ENCODE results near the gene LPXN.
"Not testable (repeated sequence)": the region's sequence is repeated elsewhere in the genome, so short reads cannot be mapped to it uniquely, and the experiment has no call there.

Gene LPXN

DNA sequence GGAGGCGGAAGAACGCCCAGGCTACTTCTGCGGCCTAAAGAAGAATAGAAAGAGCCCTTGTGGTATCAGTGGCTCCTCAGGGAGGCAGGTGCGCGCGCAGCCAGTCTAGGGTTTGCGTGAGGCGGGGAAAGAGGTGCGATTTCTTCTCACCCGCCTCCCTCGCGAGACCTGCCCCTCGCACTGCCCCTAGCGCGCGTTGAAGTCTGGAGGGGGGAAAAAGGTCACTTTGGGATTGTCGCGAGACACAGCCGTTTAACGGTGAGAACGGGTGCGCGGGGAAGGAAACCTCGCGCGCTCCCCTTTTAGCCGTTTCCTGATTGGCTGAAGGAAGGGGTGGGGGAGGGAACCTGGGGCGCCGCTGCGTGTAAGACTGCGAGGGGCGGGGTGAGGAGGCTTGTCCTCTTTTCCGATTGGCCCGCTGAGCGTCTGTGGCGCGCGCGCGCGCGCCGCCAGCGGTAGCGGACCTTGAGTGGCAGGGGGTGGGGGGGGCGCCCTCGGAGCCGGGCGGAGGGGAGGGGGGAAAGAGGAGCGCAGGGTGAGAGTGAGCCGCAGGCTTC, 3.1 kb upstream of the LPXN start, which contains the start of gene ZFP91:
TSS of gene ZFP91 (plus strand) at position 429 of the 557 bp plus-strand sequence. CDS start 219 bp downstream, outside the sequence.
- DNase-seq = peak; percentile 96 to 99 (median 97)

DNA sequence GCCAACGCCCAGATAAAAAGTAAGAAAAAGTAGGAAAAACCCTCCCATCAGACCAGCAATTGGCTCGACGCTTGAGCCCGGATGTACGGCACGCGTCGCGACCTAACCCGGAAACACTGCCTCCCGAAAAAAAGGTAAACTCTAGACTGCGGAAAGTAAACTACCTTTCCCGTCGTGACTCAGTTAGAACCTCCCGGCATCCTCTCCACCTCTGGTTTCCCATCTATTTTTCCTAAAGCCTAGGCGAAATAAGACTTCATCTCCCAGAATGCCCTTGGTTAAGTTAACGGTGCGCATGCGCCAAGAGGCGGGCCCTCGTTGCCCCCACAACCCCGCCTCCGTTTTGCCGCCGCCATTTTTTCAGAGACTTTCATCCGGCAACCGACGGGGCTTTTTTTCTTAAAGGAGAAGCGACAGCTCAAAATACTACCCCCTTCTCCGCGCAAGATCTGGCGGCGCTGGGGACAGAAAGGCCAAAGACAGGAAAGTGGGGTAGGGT, 2.5 kb upstream of the LPXN start:
- peak; percentile 86 to 97 (median 89) for DNase-seq

DNA sequence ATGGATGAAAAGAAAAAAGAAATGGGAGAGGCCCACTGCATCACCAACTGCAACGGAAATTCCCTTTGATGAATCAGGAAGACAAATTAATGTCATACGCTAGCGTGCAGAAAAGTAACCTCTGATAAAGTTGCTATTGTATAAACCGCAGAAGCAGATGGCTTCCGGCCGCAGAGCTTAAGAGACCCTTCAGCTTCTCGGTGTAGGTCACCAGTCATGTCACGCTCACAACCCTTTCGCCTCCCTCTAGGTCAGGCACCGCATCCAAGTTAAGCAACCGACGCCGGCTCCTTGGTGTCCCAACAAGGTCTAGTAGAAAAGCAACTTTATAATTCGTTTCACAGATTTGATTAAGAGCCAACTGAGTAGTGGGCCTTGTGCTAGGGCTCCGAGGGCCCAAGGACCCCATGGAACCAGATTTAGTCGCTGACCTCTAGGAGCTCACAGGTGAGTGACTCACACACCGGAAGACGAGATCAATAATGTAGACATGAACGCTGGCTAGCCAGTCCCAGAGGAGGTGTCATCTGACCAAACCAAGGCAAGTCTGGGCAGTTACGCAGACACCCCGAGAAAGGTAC, 2.0 kb upstream of the LPXN start:
- DNase-seq = peak; percentile 55 to 84 (median 73)

DNA sequence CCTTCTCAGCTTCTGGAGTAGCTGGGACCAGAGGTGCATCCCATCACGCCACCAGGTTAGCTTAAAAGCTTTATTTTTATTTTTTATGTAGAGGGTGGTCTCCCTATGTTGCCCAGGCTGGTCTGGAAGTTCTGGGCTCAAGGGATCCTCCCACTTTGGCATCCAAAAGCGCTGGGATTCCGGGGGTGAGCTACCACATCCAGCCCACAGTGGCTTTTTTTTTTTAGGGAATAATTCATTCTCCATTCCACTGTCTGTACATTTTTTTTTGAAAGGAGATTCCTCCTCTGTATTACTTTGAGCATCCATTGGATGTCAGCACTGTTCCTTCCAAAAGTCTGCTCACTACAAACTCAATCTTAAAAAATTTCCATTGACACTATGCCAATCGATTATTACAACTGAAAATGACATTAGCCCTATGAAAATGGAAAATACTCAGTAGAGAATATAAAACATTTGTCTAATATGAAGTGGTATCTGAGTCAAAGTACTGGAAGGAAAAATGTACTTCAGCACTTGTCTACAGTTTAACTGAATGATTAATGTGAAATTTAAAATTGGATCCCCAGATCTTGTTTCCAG, 1.3 kb upstream of the LPXN start:
- peak in 1 of 5 donors; percentile 31 for DNase-seq

DNA sequence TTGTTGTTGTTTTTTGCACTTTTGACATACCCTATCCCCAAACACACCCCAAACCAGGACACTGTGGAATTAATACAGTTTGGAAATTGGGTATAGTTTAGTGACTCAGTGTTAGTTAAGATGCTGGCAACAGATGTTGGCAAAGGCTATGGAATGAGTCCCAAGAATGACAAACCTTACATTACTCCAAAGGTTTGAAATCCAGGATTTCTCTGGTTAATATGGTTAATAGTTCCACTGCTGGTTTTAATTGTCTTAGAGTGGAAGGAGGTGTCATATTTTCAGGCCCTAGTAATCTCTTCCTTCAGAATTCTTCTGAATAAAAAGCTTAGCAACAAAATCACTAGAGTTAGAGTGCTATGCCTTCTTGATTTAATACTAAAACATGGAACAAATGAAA, 775 bp downstream of the LPXN start:
- DNase-seq = no peak

DNA sequence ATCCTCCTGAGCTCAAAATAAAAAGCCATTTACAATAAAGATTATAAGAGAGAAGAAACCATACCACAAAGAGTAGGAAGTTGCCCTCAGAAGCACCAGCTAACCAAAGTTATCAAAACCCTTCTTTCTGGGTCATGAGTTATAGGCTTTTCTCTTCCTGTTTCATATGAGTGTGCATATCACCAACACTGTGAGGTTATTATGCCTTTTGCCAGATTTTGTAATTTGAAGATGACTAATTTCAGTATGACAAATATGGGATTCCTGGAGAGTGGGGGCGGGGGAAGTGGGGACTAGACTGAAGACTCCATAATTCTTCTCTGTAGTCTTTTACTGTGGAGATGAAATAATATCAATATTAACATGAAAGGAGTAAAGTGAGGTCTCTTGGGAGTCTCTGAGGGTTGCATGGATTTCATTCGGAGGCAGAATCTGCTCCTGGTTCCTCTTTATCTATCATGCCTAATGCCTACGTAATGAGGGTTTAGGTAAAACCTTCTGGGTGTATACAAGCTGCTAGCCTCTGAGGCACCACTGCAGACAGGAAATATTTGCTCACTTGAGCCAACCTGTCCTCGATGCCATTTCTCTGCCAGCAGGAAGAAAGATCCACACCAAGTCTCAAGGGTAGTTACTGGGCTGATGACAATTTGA, 2.1 kb downstream of the LPXN start:
- DNase-seq = peak in 3 of 5 donors; percentile 23 to 74 (median 32)

DNA sequence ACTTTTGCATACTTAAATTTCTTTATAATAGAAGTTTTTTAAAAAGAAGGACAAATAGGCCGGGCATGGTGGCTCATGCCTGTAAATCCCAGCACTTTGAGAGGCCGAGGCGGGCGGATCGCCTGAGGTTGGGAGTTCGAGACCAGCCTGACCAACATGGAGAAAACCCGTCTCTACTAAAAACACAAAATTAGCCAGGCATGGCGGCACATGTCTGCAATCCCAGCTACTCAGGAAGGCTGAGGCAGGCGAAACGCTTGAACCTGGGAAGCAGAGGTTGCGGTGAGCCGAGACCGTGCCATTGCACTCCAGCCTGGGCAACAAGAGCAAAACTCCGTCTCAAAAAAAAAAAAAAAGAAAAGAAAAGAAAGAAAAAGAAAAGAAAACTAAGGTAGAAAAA, 2.8 kb downstream of the LPXN start:
- DNase-seq = not testable (repeated sequence)

DNA sequence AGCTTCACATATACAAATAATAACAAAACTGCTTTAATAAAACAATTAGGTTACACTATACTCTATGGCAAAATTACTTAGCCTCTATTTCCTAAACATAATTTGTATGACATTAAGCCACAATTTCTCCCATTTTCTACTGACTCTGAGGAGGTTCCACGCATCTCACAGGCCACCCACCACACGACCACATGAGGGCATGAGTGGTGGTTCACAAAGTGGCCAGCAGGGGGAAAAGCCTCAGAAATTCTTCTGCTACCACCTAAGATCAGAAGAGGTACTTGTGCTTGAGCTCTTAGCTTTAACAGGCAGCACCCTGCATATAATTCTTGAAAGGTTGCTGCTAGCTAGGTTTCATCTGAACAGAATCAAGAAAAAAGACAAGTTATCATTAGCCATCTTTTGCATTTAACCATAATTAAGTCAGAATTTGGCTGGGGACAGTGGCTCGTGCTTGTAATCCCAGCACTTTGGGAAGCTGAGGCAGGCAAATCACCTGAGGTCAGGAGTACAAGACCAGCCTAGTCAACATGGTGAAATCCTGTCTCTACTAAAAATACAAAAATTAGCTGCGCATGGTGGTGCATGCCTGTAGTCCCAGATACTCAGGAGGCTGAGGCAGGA, 7.7 kb downstream of the LPXN start:
- peak; percentile 35 to 75 (median 60) for DNase-seq

DNA sequence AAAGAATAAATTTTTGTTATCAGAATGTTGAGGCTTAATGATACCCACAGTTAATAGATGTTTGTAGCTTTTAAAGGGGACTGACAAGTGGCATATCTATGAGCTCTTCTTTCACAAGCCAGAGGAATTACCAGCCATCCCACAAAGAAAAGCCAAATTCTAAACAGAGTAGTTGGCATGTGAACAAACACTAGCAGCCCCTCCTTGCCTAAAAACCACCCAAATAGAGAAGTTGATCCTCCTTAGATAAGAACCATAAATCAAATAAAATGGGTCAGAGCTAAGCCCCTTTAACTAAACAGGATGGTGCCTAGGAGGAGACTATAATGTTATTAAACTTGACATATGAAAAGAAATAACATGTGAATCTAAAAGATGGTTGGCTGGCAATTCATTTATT, 11.4 kb downstream of the LPXN start:
- DNase-seq = no peak

DNA sequence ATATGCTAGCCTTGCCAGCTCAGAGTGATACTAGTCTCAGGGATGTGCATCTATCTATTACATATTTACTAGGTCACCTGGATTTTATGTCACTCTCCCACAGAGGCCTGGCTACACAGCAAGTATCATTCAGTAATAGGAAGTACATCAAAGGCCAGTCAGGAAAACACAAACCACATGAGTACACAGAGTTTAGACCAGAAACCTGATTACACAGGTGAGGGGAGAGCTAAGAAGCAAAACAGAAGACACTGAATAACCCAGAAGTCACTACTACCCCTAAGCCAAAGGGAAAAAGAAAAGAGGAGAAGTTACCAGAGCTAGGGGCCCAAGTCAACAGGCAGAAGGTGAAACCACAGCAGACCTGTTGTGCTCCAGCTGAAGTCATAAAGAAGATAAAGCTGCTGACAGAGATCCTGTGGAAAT, 13.3 kb downstream of the LPXN start:
- DNase-seq = no peak

DNA sequence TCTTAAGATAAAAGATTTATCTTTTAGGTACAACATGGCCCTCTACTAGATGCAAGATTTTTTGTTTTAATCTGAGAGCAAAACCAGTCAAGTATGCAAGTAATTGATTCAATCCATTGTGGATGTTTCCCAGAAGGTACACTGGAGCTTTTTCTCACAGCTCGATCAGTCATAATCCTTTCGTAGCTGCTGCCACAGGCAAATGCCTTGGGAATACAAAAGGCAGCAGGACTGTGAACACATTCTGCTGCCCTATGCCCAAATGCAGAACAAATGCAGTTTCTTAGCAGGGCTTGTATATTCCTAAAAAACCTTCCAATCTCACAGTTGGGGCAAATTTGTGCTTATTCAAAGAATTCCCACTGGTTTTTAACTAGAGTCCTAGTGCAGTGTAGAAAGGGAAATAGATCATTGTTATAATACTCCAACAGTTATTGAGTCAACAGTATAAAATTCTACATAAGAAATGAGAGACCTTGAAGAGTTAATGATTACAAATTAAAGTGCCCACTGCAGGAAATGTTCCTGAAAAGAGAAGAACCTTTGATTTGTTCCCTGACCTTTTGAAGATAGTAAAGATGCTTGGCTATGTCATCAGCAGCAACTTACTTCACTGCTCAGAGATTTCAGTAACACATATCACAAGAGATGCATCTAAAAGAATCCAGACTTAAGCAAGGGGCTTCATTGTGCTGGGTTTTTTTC, 14.1 kb downstream of the LPXN start:
- DNase-seq = no peak

DNA sequence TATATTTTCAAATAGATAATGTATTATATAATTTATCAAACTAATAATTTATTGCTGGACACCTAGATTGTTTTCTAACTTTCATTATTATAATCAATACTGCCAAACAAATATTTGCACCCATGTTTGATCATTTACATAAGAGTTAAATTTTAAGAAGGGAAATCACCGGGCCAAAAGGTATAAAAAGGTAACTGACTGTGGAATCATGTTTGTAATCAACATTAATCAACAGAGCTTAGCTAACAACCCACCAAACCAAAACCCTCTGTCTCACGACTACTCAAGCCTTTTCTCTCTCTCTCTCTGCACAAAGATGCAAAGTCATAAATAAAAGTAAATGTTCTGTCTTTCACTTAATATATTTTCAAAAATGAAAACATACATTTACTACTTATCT, 14.8 kb downstream of the LPXN start:
- no peak for DNase-seq

DNA sequence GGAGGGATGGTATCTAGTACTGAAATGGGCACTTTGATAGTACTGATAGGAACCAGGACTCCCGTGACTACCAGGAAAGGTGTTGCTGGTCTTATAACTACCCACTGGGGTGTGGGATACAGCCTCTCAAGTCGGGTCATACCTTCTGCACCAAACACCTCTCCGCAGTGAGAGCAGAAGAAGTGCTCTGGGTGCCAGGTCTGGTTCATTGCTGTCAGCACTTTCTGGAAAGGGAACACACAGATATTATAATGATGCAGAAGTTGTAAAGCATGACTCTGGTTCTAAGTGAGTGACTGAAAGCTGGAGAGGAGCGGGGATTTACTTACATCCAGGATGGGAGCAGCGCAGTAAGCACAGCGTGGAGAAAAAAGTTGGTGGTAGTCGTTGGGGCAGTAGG, 26.0 kb downstream of the LPXN start:
- no peak for DNase-seq

DNA sequence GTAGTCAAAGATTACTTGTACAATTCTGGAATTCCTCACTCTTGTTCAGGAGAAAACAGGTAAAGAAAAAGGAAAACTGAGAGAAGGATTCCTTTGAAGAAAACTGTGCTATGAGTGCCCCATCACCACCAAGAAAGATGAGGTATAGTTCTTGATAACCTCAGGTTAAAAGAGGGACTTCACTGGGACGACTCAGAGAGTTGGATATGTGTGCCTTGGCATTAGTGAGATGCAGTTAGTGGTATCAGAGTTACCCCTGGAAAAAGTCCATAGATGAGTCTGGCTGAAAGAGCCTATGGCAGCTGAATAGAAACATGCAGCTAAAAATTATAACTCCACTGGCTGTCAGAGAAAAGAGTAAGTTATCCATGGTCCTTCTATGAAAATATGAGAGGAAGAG, 28.8 kb downstream of the LPXN start:
- no peak for DNase-seq

DNA sequence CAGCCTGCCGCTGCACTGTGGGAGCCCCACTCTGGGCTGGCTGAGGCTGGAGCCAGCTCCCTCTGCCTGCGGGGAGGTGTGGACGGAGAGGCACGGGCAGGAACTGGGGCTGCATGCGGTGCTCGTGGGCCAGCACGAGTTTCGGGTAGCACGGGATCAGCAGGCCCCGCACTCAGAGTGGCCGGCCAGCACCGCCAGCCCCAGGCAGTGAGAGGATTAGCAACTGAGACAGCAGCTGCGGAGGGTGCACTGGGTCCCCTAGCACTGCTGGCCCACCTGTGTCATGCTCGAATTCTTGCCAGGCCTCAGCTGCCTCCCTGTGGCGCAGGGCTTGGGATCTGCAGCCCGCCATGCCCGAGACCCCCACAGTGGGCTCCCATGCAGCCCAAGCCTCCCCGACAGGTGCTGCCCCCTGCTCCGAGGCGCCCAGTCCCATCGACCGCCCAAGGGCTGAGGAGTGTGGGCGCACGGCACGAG, 43.8 kb downstream of the LPXN start:
- no peak for DNase-seq

DNA sequence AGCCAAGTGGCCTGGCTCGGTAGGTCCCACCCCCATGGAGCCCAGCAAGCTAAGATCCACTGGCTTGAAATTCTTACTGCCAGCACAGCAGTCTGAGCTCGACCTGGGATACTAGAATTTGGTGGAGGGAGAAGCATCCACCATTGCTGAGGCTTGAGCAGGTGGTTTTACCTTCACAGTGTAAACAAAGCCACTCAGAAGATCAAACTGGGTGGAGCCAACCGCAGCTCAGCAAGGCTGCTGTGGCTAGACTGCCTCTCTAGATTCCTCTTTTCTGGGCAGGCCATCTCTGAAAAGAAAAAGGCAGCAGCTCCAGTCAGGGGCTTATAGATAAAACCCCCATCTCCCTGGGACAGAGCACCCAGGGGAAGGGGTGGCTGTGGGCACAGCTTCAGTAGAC, 45.4 kb downstream of the LPXN start:
- peak in 2 of 5 donors; percentile 11 to 15 for DNase-seq

DNA sequence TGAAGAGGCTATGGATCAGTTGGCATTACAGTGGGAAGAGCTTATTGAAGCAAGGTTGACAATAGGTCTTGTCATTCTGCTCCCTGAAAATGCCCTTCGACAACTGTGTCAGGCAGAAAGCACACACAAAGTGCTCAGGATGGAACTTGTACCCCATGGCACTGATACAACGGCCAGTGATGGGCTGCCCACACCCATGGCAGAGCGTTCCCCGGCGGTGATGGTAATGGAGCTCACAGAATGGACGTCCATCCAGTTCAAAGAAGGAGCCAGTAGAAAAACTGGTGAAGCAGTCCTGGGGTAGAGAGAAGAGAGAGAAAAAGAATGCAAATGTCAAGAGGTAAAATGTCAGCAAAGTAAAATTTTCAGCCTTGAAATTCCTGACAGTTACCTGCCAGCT, 48.2 kb downstream of the LPXN start:
- DNase-seq = no peak

DNA sequence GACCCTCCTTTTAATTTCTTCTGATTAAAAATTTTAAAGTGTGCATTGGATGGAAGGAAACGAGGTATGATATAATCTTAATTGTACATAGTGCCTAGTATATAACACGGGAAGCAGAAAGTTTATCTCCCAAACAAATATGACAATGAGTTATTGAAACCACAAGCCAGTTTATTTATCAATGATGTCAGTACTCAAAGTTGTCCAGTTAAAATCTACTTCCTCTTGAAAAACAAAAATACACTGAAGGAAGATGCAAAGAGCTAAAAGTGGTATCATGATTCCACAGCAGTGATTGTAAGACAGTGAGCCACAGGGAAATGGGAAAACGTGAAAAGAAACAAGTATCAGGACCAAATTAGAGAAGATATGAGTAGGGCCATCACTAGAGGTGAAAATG, 48.9 kb downstream of the LPXN start:
- no peak for DNase-seq

DNA sequence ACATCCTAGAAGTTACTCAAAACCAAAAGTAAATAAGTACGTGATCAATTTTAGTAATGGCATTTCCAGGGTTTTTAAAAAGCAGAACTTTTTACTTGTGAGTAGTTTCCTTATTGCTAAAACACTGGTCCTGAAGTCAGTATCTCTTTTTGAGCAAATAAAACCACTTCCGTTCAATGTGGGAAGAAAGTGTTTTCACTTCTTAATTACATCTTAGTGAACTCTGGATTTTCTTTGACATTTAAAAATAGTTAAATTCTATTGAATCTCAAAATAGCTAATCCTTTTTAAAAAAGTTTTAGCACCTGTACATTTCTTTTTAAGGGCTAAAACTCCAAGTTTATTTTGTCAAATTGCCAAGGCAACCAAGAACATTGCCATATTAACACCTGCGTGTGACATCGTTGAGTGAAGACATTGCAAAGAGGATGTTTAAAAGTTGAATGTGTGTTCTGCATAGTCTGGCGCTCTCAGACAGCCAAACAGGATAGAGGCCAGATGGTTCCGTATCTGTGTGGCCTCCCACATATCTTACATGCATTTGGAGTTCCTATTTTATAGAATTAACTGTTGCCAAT, 50.5 kb downstream of the LPXN start:
- peak in 2 of 5 donors; percentile 33 to 74 for DNase-seq

DNA sequence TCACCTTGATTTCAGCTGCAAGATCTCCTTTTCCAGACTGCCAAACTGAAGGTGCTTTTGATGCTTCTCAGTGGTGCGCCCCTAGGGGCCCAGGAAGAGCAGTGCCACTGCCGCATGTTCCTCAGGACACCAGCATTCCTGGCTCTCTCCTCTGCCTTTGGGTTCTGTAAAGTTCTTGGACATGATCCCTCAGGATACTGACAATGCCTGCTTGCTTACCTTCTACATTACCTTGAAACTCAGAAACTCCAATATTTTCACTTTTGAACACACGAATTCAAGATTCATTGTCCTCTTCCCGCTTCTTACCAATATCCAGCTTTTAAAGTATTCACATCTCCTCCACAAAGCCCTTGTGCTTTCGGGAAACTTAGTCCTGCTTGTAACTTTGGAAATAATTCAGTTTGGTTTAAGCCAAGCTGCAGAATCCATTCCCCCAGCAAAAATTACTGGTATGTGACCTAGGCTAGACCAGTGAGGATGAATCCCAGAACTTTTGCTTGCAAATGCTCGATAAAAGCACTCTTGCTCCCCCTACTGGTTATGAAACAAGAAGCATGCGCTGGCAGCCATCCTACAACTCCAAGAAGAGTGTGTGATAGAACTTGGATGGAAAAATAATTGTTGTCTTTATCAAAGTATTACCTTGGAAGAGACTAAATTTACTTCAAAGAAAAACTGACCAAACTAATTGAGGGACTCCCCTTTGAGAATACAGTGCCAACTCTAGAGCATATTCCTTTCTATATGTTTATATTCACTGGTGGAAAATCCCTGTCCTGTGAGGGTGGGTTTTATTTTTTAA, 51.2 kb downstream of the LPXN start:
- peak in 3 of 5 donors; percentile 40 to 46 (median 41) for DNase-seq

DNA sequence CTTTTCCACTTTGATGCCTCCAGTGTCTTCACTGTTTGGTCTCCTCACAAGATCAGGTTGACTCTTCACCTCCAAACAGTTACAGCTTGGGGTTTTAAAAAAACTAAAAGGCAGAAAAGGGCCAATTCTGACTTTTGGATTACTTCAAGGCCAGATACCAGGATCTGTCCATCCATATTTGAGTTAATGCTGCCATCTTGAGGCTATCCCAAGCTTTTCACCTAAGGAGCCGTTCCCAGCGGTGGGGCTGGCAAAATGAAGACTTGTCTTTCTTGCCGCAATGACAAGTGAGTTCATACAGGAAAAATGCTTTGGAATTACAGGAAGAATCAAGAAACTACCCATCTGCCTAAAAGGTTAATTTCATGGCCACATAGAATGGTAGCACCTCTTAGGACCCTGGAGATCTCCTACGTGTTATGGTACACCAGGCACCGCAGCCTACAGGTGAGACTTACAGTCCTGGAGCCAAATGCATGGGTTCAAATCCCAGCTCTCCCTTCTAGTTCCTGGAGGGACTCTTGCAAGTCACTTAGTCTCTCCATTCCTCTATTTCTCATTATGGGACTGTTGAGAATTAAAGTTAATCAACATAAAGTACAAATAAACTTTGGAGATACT, 61.8 kb downstream of the LPXN start:
- DNase-seq = peak in 1 of 5 donors; percentile 6
